Measurements from ENCODE around the gene PLD6. TPM values are rescaled to one million over a fixed set of nuclear protein-coding genes. Genes with fewer than 3 reads are reported as not detected.
A peak's percentile ranks its signal among the peaks of the same experiment; 100 is the strongest.

The PLD6 gene
- total RNA-seq, 3 donors from 2014 or later (not counting 1 experiment from before 2014, with no cell fraction given), result 0.45 to 1.7 (median 0.84) TPM

- ATAC-seq (peak in 1 of 3 donors; percentile 11), DNase-seq (peak in 1 of 2 donors; percentile 53)
- H3K27ac Mint-ChIP-seq, result no peak overlapping the region
- no peaks in the 10 kb centered on the region for H3K27me3 Mint-ChIP-seq (ENCODE audit: low read depth in 2 of 2)
- Histone ChIP-seq H3K36me3 (ENCODE audit: control insufficient read depth, insufficient read depth, low read length) (peaks cover 83% of the 10 kb centered on the region), H3K27ac (ENCODE audit: low read length) (peak overlapping the region; percentile 14), H3K4me1 (ENCODE audit: control insufficient read depth, insufficient read depth, low read length) (peaks cover 37% of the 10 kb centered on the region), H3K27me3 (ENCODE audit: control insufficient read depth, insufficient read depth, low read length) (no peaks in the 10 kb centered on the region), H3K4me3 (ENCODE audit: low read length) (no peak overlapping the region), H3K9me3 (ENCODE audit: control insufficient read depth, insufficient read depth, low read length) (no peaks in the 10 kb centered on the region)
- no peaks in the 10 kb centered on the region for H3K36me3 Mint-ChIP-seq
- H3K4me3 Mint-ChIP-seq, result no peak overlapping the region
- peaks cover 23 to 27% of the 10 kb centered on the region in 2 donors for H3K4me1 Mint-ChIP-seq
- H3K9me3 Mint-ChIP-seq, result no peaks in the 10 kb centered on the region
- intact Hi-C loops (cut with micrococcal nuclease), result no loop called here
- WGBS (ENCODE audit: insufficient coverage), result 52% methylated on average over 12 of the region's 12 CpGs
- TF ChIP-seq, protein P1, sequence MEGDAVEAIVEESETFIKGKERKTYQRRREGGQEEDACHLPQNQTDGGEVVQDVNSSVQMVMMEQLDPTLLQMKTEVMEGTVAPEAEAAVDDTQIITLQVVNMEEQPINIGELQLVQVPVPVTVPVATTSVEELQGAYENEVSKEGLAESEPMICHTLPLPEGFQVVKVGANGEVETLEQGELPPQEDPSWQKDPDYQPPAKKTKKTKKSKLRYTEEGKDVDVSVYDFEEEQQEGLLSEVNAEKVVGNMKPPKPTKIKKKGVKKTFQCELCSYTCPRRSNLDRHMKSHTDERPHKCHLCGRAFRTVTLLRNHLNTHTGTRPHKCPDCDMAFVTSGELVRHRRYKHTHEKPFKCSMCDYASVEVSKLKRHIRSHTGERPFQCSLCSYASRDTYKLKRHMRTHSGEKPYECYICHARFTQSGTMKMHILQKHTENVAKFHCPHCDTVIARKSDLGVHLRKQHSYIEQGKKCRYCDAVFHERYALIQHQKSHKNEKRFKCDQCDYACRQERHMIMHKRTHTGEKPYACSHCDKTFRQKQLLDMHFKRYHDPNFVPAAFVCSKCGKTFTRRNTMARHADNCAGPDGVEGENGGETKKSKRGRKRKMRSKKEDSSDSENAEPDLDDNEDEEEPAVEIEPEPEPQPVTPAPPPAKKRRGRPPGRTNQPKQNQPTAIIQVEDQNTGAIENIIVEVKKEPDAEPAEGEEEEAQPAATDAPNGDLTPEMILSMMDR (IDR thresholded peaks at IDR 0.05), result no peak
Measured at GRCh38 chr17:17175917-17176316, 30.2 kb downstream of the PLD6 start.

DNA sequence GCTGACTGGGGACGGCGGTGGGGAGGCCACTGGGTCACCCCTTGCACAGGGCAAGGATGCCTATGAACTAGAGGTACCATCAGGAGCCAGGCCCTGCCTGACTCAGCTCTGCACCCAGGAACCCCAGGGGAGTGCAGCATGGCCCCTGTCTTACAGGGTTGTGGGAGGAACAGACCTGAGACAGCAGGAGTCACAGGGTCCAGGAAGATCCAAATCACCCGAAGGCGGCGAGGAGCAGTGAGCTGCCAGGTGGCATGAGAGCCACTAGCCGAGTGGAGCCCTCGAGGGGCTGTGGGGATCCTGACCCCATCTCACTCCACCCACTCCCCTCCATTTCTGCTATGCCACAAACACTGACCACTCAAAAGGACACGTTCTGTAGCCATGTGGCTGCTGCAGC, 30.8 kb downstream of the PLD6 start:
- DNase-seq (no peak), ATAC-seq (no peak)
- no peaks in the 10 kb centered on the region for H3K9me3 ChIP-seq (ENCODE audit: control insufficient read depth, insufficient read depth, low read length)
- Mint-ChIP-seq H3K36me3 (no peaks in the 10 kb centered on the region), H3K4me3 (no peak overlapping the region), H3K27ac (no peak overlapping the region), H3K9me3 (no peaks in the 10 kb centered on the region), H3K27me3 (ENCODE audit: low read depth in 2 of 2) (no peaks in the 10 kb centered on the region), H3K4me1 (peaks cover 24 to 28% of the 10 kb centered on the region in 2 donors)
- 99% methylated on average over 7 of the region's 8 CpGs for WGBS (ENCODE audit: insufficient coverage)
- TF ChIP-seq, protein P1 (IDR thresholded peaks at IDR 0.05), result no peak
- H3K4me1 ChIP-seq (ENCODE audit: control insufficient read depth, insufficient read depth, low read length), result peaks cover 38% of the 10 kb centered on the region
- H3K36me3 ChIP-seq (ENCODE audit: control insufficient read depth, insufficient read depth, low read length), result peaks cover 77% of the 10 kb centered on the region
- intact Hi-C loops (cut with micrococcal nuclease), result no loop called here
- no peak overlapping the region for H3K4me3 ChIP-seq (ENCODE audit: low read length)
- H3K27me3 ChIP-seq (ENCODE audit: control insufficient read depth, insufficient read depth, low read length), result no peaks in the 10 kb centered on the region
- H3K27ac ChIP-seq (ENCODE audit: low read length), result no peak overlapping the region

DNA sequence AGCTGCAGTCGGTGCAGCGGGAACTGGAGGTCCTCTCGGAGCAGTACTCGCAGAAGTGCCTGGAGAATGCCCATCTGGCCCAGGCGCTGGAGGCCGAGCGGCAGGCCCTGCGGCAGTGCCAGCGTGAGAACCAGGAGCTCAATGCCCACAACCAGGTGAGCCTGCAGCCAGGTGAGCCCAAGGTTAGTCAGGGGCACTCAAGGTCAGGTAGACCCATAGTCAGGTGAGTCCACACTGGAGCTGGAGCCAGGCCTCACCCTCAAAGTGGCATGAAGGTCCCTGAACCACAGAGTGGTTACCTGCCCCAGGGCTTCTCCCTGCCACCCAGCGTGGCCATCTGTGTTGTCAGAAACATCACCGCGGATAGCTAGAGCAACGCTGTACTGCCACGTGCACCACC, 32.2 kb downstream of the PLD6 start:
- ATAC-seq (no peak), DNase-seq (no peak)
- Histone ChIP-seq H3K4me1 (ENCODE audit: control insufficient read depth, insufficient read depth, low read length) (peaks cover 38% of the 10 kb centered on the region), H3K27me3 (ENCODE audit: control insufficient read depth, insufficient read depth, low read length) (no peaks in the 10 kb centered on the region), H3K4me3 (ENCODE audit: low read length) (no peak overlapping the region), H3K27ac (ENCODE audit: low read length) (no peak overlapping the region), H3K9me3 (ENCODE audit: control insufficient read depth, insufficient read depth, low read length) (no peaks in the 10 kb centered on the region), H3K36me3 (ENCODE audit: control insufficient read depth, insufficient read depth, low read length) (peaks cover 67% of the 10 kb centered on the region)
- TF ChIP-seq, protein P1 (IDR thresholded peaks at IDR 0.05), result no peak
- WGBS (ENCODE audit: insufficient coverage), result 98% methylated on average over 14 of the region's 14 CpGs
- Mint-ChIP-seq H3K4me3 (no peak overlapping the region), H3K4me1 (peaks cover 27 to 29% of the 10 kb centered on the region in 2 donors), H3K27ac (peak overlapping the region in 1 of 2 donors; percentile 57), H3K27me3 (ENCODE audit: low read depth in 2 of 2) (no peaks in the 10 kb centered on the region), H3K9me3 (no peaks in the 10 kb centered on the region), H3K36me3 (no peaks in the 10 kb centered on the region)
- intact Hi-C loops (cut with micrococcal nuclease), result no loop called here

DNA sequence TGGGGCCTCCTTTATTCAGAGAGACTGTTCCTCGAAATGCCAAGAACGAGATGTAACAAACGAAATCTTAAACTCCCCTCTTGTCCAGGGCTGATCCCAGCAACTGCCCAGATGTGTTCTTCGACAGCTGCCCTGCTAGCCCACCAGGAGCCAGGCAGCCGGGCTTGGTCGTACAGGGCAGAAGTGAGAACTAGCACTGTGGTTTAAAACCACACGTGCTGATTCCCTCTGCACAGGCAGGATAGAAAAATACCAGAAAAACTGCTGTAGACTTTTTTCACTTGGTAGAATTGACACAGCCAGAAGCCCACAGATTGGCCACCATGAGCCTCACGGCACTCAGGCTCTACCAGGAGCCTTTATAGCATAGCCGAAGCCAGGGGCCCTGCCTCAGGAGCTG, 33.1 kb downstream of the PLD6 start:
- WGBS (ENCODE audit: insufficient coverage), result 43% methylated on average over 9 of the region's 9 CpGs
- Histone ChIP-seq H3K27ac (ENCODE audit: low read length) (peak overlapping the region; percentile 13), H3K4me1 (ENCODE audit: control insufficient read depth, insufficient read depth, low read length) (peaks cover 38% of the 10 kb centered on the region), H3K36me3 (ENCODE audit: control insufficient read depth, insufficient read depth, low read length) (peaks cover 69% of the 10 kb centered on the region), H3K9me3 (ENCODE audit: control insufficient read depth, insufficient read depth, low read length) (no peaks in the 10 kb centered on the region), H3K27me3 (ENCODE audit: control insufficient read depth, insufficient read depth, low read length) (no peaks in the 10 kb centered on the region), H3K4me3 (ENCODE audit: low read length) (no peak overlapping the region)
- H3K4me3 Mint-ChIP-seq, result no peak overlapping the region
- H3K27ac Mint-ChIP-seq, result peak overlapping the region; percentile 46 to 57
- DNase-seq, result no peak
- H3K4me1 Mint-ChIP-seq, result peaks cover 29 to 33% of the 10 kb centered on the region in 2 donors
- intact Hi-C loops (cut with micrococcal nuclease), result no loop called here
- TF ChIP-seq, protein P1 (IDR thresholded peaks at IDR 0.05), result no peak
- H3K9me3 Mint-ChIP-seq, result no peaks in the 10 kb centered on the region
- H3K36me3 Mint-ChIP-seq, result no peaks in the 10 kb centered on the region
- no peaks in the 10 kb centered on the region for H3K27me3 Mint-ChIP-seq (ENCODE audit: low read depth in 2 of 2)
- ATAC-seq, result peak; percentile 50 to 84 (median 65)

All from natural killer cell (primary cell).